G401.6 (cell line): ENCODE measurements around the gene AARS2.

ENCODE experiments used
- FAIRE-seq: peaks from 2 replicates; lab custom pipeline; 2012; peaks lifted over from hg19 to GRCh38; lab: Jason Lieb, UNC

The AARS2 gene

DNA sequence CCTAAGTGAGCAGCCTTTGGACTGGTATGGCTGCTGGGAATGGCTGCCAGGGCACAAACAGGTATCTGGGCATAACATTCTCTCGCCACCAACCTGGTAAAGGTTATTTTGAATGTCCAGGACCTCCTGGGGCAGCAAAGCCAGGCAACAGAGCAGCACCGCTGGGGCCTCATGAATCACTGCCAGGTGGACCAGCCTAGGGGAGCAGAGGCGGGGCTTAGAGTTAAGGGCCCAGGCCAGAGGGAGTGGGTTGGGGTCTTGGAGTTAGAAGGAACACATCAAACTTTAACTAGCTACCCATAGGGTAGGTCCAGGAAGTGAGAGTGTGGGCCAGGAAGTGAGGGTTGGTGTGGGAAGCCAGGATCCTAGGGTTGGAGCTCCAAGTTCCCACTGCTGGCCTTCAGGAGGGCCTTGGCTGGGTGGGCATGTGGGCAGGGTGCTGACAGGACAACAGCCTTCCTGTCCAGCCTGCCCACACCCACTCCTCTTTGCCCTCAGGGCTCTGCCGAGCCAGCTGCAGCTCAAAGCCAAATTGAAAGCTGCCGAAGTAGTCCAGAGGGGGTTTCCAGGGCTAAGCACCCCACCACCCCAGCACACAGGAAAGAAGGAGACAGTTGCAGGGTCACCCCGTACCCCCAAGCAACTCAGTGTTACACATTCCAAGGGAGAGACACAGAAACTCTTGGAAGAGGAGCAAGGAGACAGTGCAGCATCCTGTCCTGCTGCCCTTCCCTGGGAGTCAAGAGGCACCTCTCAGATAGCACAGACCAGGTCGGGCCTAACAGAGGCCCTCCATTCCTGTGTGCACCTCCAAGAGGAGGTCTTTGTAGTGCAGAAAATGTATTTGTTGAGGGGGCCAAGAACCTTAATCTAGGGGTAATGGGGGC is 50.4 kb downstream of the AARS2 start:
- no peak for FAIRE-seq

GRCh38 chr6:44261581-44261980 is 51.6 kb downstream of the AARS2 start:
- FAIRE-seq = no peak

- no peak for FAIRE-seq
Observed at GRCh38 chr6:44260451-44261297, 52.5 kb downstream of the AARS2 start.

DNA sequence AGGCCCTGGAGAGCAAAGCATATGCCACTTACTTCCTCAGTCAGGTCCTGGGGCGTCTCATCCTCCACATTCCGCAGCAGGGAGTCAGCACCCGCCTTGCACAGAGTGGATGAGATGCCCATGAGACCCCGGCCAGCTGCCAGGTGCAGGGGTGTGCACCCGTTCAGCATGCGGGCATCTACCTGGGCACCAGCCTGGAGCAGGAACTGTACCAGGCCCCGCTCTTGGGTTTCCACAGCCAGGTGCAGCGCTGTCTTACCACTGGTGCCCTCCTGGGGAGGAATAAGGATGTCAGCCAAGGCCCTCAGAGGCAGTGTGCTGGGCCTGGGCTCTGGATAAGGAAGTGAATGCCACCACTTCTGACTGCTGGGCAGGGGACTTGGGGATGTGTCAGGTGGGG is 53.1 kb downstream of the AARS2 start:
- FAIRE-seq = no peak

- FAIRE-seq = no peak
Observed at GRCh38 chr6:44258921-44259320, 54.2 kb downstream of the AARS2 start.

- no peak for FAIRE-seq
Observed at GRCh38 chr6:44258325-44258863, 54.8 kb downstream of the AARS2 start.

GRCh38 chr6:44257753-44258324 is 55.3 kb downstream of the AARS2 start:
- no peak for FAIRE-seq

GRCh38 chr6:44257025-44257752 is 56.0 kb downstream of the AARS2 start, which contains the start of gene SLC35B2:
Gene SLC35B2 (minus strand): TSS chr6:44257528. CDS start chr6:44257410, 118 bp downstream.
- peak; percentile 25 for FAIRE-seq

DNA sequence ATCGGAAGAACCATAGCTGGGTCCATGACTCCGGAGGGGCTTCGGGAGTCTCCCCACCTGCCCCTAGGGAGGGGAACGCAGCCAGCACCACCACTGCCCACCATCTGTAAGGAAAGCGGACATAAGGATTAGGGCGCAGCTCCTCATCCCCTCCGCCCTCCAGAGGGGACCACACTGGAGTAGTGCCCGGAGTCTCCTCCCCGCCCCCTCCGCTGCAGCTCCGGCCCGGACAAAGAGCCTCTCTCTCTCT is 56.4 kb downstream of the AARS2 start:
- FAIRE-seq = no peak

DNA sequence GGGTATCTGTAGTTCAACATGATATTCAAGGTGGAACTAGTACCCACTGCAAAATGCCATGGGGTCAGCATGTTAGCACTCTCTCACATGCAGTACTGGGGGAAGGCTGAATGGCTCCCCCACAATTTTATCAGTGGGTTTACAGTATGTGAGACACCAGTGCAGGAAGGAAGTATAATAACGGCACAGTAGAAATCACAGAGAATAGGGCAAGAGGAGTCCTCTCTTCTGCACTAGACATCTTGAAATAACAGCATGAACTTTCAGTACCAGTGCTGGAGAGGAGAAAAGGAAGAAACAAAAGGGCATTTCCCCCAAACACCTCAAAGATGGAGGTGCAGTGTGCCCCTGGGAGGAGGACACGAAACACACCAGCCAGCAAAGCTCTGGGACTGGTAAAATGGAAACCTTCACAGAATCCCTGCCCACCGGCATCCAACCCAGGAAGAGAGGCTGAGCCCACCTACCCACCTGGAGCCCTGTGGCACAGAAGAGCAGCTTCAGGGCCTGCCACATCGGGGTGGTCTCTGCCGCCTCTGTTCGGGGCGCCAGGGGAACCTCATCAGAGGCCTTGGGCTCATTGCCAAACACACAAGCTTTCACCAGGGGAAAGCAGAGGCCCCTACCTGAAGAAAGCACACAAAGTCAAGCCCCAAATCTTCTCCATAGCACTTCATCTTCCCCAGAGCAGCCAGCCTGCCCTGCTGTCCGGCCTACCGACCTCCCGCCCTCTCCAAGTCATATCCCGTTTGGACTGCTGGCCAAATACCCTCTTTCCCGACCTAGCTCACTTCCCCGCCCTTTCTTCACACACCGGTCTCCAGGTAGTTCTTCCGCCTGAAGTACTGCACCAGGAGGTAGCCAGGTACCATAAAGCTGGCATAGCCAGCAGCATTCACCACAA is 57.0 kb downstream of the AARS2 start:
- FAIRE-seq = no peak

DNA sequence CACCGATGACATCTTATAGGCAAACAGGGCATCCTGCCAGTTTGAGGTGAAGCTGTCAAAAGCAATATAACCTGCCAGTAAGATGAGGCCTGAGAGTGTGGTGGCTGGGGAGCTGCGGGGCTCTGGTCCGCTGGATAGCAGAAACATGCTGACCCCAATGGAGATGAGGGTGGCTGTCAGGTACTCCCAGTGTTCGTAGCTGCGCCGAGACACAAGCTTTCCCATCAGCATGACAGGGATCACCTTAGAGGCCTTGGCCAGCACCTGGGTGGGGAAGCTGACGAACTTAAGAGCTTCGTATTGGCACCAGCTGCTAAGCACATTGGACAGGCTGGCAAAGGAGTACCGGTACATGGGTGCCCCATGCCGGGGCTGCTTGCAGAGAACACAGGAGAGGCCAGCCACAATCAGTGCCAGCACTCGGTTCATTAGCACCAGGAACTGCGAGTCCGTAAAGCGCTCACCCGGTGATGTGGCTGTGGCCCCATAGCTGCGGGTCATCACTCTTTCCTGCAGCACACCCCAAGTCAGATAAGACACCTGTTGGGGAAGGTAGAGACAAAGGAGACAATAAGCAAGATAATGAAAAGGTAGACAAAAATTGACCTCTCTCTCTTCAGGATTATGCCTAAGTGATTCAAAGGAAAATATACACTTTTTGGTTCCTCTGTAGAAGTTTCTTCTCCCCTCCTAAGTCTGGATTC is 57.9 kb downstream of the AARS2 start:
- no peak for FAIRE-seq

DNA sequence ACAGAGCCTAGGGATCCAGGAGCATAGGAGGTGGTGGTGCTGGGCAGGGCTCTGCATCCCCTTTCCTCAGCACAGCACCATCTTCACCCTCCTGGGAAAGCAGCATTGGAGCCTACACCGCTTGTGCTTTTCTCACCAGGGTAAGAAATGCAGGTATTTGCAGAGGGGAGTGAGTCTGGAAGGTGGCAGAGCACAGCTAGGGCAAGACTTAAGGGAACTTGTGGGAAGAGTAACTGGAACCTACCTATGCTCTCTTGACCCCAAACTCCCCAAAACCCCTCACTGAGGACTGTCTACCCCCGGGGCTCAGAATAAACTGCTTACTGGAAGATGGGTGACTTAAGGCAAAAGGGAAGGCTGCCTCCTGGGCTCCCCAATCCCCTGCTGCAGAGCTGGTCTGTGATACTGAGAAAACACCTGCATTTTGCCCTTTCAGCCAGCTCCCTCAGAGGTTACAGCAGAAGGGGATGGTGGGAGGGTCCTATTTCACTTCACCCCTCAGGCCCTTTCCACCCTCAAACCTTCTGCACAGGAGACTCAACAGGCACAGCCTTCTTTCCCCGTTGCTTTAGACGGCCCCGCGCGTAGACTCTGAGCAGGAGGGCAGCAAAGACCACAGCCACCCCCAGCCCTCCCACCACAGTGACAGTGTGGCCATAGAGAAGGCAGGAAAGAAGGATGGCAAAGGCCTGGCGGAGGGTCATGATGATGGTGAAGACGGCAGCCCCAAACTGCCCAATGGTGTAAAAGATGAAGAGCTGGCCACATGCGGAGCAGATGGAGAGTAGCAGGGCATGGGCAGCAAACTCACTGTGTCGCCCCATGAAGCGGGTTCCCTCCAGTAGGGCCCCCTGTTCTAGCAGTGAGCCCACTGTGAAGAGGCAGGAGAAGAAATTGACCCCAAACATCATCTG is 58.7 kb downstream of the AARS2 start:
- no peak for FAIRE-seq

GRCh38 chr6:44253307-44254101 is 59.6 kb downstream of the AARS2 start:
- peak; percentile 31 for FAIRE-seq

- FAIRE-seq = no peak
Observed at GRCh38 chr6:44251576-44252524, 61.3 kb downstream of the AARS2 start.

DNA sequence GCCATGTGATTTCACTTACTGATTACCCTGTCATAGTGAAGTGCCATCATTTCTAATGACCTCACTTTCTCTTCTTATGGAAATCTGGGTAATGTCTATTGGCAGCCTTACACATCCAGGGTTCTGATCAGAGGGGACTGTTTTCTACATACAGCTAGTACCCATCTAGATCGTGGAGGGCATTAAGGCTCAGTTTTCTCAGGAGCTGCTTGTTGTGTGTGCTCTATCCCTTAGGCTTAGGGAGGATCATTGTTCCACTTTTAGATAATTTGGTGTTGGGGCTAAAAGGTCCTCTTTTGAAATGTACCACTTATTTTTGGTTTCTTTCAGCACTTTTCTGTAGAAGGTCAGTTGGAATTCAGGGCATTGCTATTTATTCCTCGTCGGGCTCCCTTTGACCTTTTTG is 62.4 kb downstream of the AARS2 start:
- FAIRE-seq = no peak

GRCh38 chr6:44250067-44250717 is 63.0 kb downstream of the AARS2 start:
- no peak for FAIRE-seq
